HepG2 (cell line): ENCODE data around the gene MPST. TPM values are rescaled to one million over a fixed set of nuclear protein-coding genes. Genes with fewer than 3 reads are reported as not detected.
A peak's percentile ranks its signal among the peaks of the same experiment; 100 is the strongest.

Experiments used
- CHCHD3 ChIP-seq: sonication (generic); formaldehyde crosslinking; IDR thresholded peaks from 2 replicates; pipeline ENCODE4 v1.8.0; 2022; ENCODE audit warnings: mild to moderate bottlenecking, missing genetic modification reagents, moderate library complexity
- EHMT2 ChIP-seq: fragments of 200-600 bp; sonication (generic); IDR thresholded peaks from 2 replicates; pipeline ENCODE4 v1.7.0; 2017; ENCODE audit warnings: antibody characterized with exemption, low read depth, low read length, borderline replicate concordance
- FOXK1 ChIP-seq: sonication (generic); formaldehyde crosslinking; IDR thresholded peaks from 2 replicates; pipeline ENCODE4 v1.4.0; 2020; ENCODE audit warnings: low read depth, missing genetic modification reagents, borderline replicate concordance
- FOXK2 ChIP-seq: fragments of 450-650 bp; IDR thresholded peaks from 2 replicates; pipeline ENCODE4 v1.6.1; 2016
- GATAD1 ChIP-seq: IDR thresholded peaks from 2 replicates; pipeline ENCODE4 v1.6.1; 2016; ENCODE audit warnings: missing genetic modification reagents, missing compliant biosample characterization
- MEIS1 ChIP-seq: sonication (generic); formaldehyde crosslinking; IDR thresholded peaks from 2 replicates; pipeline ENCODE4 v1.9.0; 2021; ENCODE audit warnings: mild to moderate bottlenecking, missing genetic modification reagents, moderate library complexity, borderline replicate concordance
- RBM39 ChIP-seq: fragments of 200-400 bp; formaldehyde crosslinking; IDR thresholded peaks from one replicate; pipeline ENCODE4 v1.6.1; 2018; ENCODE audit warnings: antibody characterized with exemption, mild to moderate bottlenecking, low read depth, low read length; ENCODE audit not compliant: poor library complexity, severe bottlenecking
- RFX3 ChIP-seq: IDR thresholded peaks from 2 replicates; pipeline ENCODE4 v1.6.1; 2016; ENCODE audit warnings: missing biosample characterization, missing genetic modification reagents
- SNAPC2 ChIP-seq: sonication (generic); formaldehyde crosslinking; IDR thresholded peaks from 2 replicates; pipeline ENCODE4 v1.8.1; 2022; ENCODE audit warnings: mild to moderate bottlenecking, missing genetic modification reagents
- SSRP1 ChIP-seq: IDR thresholded peaks from 2 replicates; pipeline ENCODE4 v1.6.1; 2016; ENCODE audit warnings: control low read depth
- THYN1 ChIP-seq: sonication (generic); formaldehyde crosslinking; IDR thresholded peaks from 2 replicates; pipeline ENCODE4 v1.8.1; 2023; ENCODE audit warnings: low read depth, mild to moderate bottlenecking, moderate library complexity, missing genetic modification reagents, borderline replicate concordance
- TMF1 ChIP-seq: sonication (generic); formaldehyde crosslinking; IDR thresholded peaks from 2 replicates; pipeline ENCODE4 v1.8.1; 2022; ENCODE audit warnings: low read depth, missing genetic modification reagents
- XRCC5 ChIP-seq: fragments of 200-400 bp; formaldehyde crosslinking; optimal IDR thresholded peaks from 2 replicates; pipeline ENCODE3; 2017; ENCODE audit warnings: mild to moderate bottlenecking, low read length
- YY1 ChIP-seq: IDR thresholded peaks from 2 replicates; pipeline ENCODE4 v1.6.1; 2011; ENCODE audit warnings: low read length, low read depth, moderate library complexity, mild to moderate bottlenecking; ENCODE audit not compliant: insufficient read depth, insufficient replicate concordance
- ZFP1 ChIP-seq: IDR thresholded peaks from 2 replicates; pipeline ENCODE4 v1.6.1; 2016
- ZFP36L1 ChIP-seq: sonication (generic); formaldehyde crosslinking; IDR thresholded peaks from 2 replicates; pipeline ENCODE4 v1.8.0; 2022; ENCODE audit warnings: mild to moderate bottlenecking, missing genetic modification reagents, moderate library complexity
- ZNF280B ChIP-seq: sonication (generic); formaldehyde crosslinking; IDR thresholded peaks from 2 replicates; pipeline ENCODE4 v1.5.0; 2020; ENCODE audit warnings: missing genetic modification reagents, mild to moderate bottlenecking, borderline replicate concordance
- ZNF292 ChIP-seq: sonication (generic); formaldehyde crosslinking; IDR thresholded peaks from 2 replicates; pipeline ENCODE4 v1.8.1; 2022; ENCODE audit warnings: mild to moderate bottlenecking, low read depth, missing genetic modification reagents, borderline replicate concordance
- ZNF326 ChIP-seq: sonication (generic); formaldehyde crosslinking; IDR thresholded peaks from 2 replicates; pipeline ENCODE4 v1.4.0; 2020; ENCODE audit warnings: missing genetic modification reagents, borderline replicate concordance
- ZNF350 ChIP-seq: sonication (generic); formaldehyde crosslinking; IDR thresholded peaks from 2 replicates; pipeline ENCODE4 v1.4.0; 2020; ENCODE audit warnings: mild to moderate bottlenecking, low read depth, missing genetic modification reagents, borderline replicate concordance
- ZNF503 ChIP-seq: sonication (generic); formaldehyde crosslinking; IDR thresholded peaks from 2 replicates; pipeline ENCODE4 v1.4.0; 2020; ENCODE audit warnings: missing genetic modification reagents
- ZNF550 ChIP-seq: sonication (generic); formaldehyde crosslinking; IDR thresholded peaks from 2 replicates; pipeline ENCODE4 v1.4.0; 2020; ENCODE audit warnings: mild to moderate bottlenecking, missing genetic modification reagents, borderline replicate concordance
- ZNF749 ChIP-seq: sonication (generic); formaldehyde crosslinking; IDR thresholded peaks from 2 replicates; pipeline ENCODE4 v1.8.0; 2022; ENCODE audit warnings: mild to moderate bottlenecking, missing genetic modification reagents, moderate library complexity, borderline replicate concordance
- ZNF775 ChIP-seq: sonication (generic); formaldehyde crosslinking; IDR thresholded peaks from 2 replicates; pipeline ENCODE4 v1.4.0; 2020; ENCODE audit warnings: missing genetic modification reagents, mild to moderate bottlenecking, moderate library complexity, borderline replicate concordance
- polyA plus RNA-seq, 8 experiments: library from polyadenylated mRNA; depleted of rRNA in 3 of 8; stranded (reverse) in 7 of 8; unstranded in 1 of 8; fragments of >200 nt; fragmentation: Illumina TruSeq in 4 of 8; extraction: Trizol in 4 of 8; gene quantifications; 2 replicates each; pipeline versions ENCODE4 v1.2.1 to v1.2.3, GENCODE V29; 2011 to 2016; ENCODE audit warnings: low read depth in 4 of 8, missing spikeins in 1 of 8, mixed read lengths in 1 of 8; ENCODE audit not compliant: insufficient read depth in 1 of 8
- total RNA-seq, 5 experiments: library from RNA; depleted of rRNA; stranded (reverse); fragments of >200 nt; fragmentation: Illumina TruSeq; extraction: Trizol; gene quantifications; 2 replicates each; pipeline ENCODE4 v1.2.3, GENCODE V29; 2016; ENCODE audit warnings: low read depth in 1 of 5

MPST gene
- total and polyA plus RNA-seq, 2 of the 13 experiments (the other 11 are each of a cell fraction or from before 2014, with no cell fraction given): 133 to 141 TPM

- TF ChIP-seq ZNF749: no peak
- no peak for TF ChIP-seq THYN1 (CRISPR knock-in tag)
- TF ChIP-seq FOXK1 (CRISPR knock-in tag): no peak
- no peak for TF ChIP-seq ZNF280B (CRISPR knock-in tag)
- 0 out of 2 replicates have a peak, but pooled peaks have one; percentile 22 for TF ChIP-seq ZNF350 (CRISPR knock-in tag)
- TF ChIP-seq ZFP1: no peak
- TF ChIP-seq MEIS1: no peak
- no peak for TF ChIP-seq ZFP36L1 (CRISPR knock-in tag)
- peak; percentile 23 for TF ChIP-seq YY1
- TF ChIP-seq ZNF550 (CRISPR knock-in tag): no peak
- TF ChIP-seq GATAD1 (CRISPR knock-in tag): no peak
- no peak for TF ChIP-seq SSRP1 (CRISPR knock-in tag)
- peak; percentile 79 for TF ChIP-seq XRCC5
- TF ChIP-seq CHCHD3 (CRISPR knock-in tag): no peak
- TF ChIP-seq EHMT2: no peak
- TF ChIP-seq ZNF292 (CRISPR knock-in tag): no peak
- no peak for TF ChIP-seq ZNF775 (CRISPR knock-in tag)
- TF ChIP-seq ZNF503 (CRISPR knock-in tag): no peak
- TF ChIP-seq ZNF326 (CRISPR knock-in tag): no peak
- 0 out of 2 replicates have a peak, but pooled peaks have one; percentile 34 for TF ChIP-seq TMF1
- no peak for TF ChIP-seq RBM39
- no peak for TF ChIP-seq FOXK2
- 0 out of 2 replicates have a peak, but pooled peaks have one; percentile 40 for TF ChIP-seq SNAPC2 (CRISPR knock-in tag)
- TF ChIP-seq RFX3: no peak
These were observed 58.4 kb downstream of the MPST start (continued) for GRCh38 chr22:37077802-37078448.
